Coronary artery (tissue), 2 donors: ENCODE measurements around the gene KLHL13.

Source experiments
- DNase-seq: peaks from one replicate; pipeline ENCODE4 v3.0.0-alpha.2; 2017; ENCODE audit warnings: low spot score
- H3K27ac ChIP-seq, 2 donors: fragments of 200-600 bp; sonication (generic); one replicate each; pipeline ENCODE4 v1.5.1; 2016 to 2019
- H3K4me3 ChIP-seq: fragments of 200-600 bp; sonication (generic); 2 replicates; pipeline ENCODE4 v1.5.1; 2016; ENCODE audit warnings: mild to moderate bottlenecking, moderate library complexity
- CTCF ChIP-seq: fragments of 200-600 bp; sonication (generic); IDR thresholded peaks from one replicate; pipeline ENCODE4 v1.5.1; 2019; ENCODE audit warnings: antibody characterized with exemption

Gene KLHL13

GRCh38 chrX:118116713-118117550, at the start of gene KLHL13:
Gene KLHL13, minus strand, starts transcription at chrX:118116810. Its CDS starts 88,337 bp downstream, at chrX:118028473.
- Histone ChIP-seq H3K27ac (peak within 1 kb of the TSS; percentile 68 to 82), H3K4me3 (peak within 1 kb of the TSS; percentile 72)
- peak; percentile 72 for DNase-seq
- no peak for TF ChIP-seq CTCF

GRCh38 chrX:118164138-118164537, 47.5 kb upstream of the KLHL13 start:
- no peak for TF ChIP-seq CTCF
- no peak for DNase-seq
- no peak overlapping the region for H3K4me3 ChIP-seq
- no peak overlapping the region for H3K27ac ChIP-seq

DNA sequence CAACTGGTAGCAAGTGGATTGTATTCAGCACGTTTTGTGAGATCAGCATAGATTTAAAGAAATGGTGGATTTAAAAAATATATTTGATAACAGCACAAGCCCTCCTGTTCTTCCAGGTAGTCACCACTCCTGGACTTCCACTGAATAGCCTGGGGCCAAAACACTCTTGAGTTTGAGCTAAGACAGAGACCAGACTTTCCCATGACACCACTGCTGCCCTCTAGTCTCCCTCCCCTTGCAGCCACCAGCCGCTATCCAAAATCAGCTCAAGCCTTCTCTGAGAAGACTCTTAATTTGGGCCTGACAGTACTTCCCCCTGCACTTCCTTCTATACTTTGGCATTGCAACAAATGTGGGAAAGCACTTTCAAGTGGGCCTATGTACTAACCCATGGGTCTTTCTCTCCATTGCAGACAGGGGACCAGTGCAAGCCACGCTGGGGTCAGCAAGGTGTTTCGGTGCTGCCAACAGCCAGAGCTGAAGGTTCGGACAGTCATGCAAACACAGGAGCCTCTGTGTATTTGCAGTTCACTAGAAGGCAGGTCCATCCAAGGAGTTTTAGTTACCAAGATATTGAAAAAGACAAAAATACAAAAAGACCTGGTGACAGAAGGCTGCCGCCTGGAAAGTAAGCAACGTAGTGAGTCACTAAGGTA, 40.5 kb upstream of the KLHL13 start:
- Histone ChIP-seq H3K27ac (no peak overlapping the region), H3K4me3 (no peak overlapping the region)
- no peak for DNase-seq
- TF ChIP-seq CTCF: no peak

DNA sequence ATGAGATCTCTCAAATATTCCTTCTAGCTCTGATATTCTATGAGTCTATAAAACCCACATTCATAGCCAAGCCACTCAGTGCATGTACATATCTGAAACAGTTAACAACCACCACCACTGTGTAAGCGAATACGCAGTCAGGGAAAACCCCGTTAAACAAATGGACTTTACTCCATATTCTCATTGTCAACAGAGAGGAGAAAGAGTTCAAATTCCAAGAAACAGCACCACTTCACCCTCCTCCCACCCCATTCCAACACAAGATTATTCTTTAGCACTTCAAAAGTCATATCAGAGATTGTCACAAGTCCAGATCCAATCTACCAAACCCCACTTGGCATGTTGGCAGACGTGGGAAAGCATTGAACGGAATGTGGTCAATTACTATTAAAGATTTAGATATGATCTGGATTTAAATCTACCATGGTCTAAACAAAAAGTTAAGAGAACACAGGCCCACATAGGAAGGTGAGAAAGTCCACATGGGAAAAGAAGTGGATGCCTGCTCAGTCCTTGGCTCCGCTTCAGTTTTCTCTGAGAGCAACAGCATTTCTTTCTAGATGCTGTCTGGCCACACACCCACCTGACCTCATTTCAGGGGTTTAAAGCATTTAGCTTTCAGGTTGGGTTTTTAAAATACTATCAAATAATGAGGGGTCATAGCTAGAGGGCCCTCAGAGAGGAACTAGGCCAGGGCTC, 39.8 kb upstream of the KLHL13 start:
- Histone ChIP-seq H3K27ac (no peak overlapping the region), H3K4me3 (no peak overlapping the region)
- TF ChIP-seq CTCF: no peak
- DNase-seq: no peak

GRCh38 chrX:118153270-118153669, 36.7 kb upstream of the KLHL13 start:
- no peak for TF ChIP-seq CTCF
- Histone ChIP-seq H3K4me3 (no peak overlapping the region), H3K27ac (no peak overlapping the region)
- no peak for DNase-seq

DNA sequence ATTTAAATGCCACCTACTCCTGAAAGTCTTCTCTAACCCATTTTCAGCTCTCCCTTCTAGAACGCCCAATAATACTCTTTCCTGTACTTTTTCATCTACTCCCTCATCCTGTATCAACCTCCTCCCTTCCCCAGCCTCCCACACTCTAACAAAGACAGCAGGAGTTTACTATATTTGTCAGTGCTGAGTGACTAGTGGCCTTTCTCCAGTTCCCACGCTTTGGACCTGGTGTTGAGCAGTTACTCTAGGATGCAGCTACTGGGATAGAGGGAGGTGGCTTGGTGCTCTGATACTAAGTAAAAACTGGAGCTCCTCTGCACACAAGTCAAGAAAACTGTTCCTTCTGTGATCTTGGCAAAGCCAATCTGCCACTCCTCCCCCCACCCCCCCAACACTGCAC, 36.1 kb upstream of the KLHL13 start:
- H3K27ac ChIP-seq: no peak overlapping the region
- no peak overlapping the region for H3K4me3 ChIP-seq
- no peak for TF ChIP-seq CTCF
- no peak for DNase-seq
